H1 (cell line): Measurements from ENCODE around the gene CUEDC2. TPM values are rescaled to one million over a fixed set of nuclear protein-coding genes. Genes with fewer than 3 reads are reported as not detected.

Experiments used
- CTCF ChIA-PET: fragments of 300-600 bp; sonication (Branson Sonifier 250); formaldehyde crosslinking; loops from one replicate; lab custom pipeline; 2021; ENCODE audit not compliant: partially characterized antibody; lab: Charles Lee
- POLR2A ChIA-PET: fragments of 300-600 bp; sonication (Branson Sonifier 250); formaldehyde crosslinking; loops from one replicate; lab custom pipeline; 2021; ENCODE audit warnings: inconsistent platforms; ENCODE audit not compliant: partially characterized antibody; lab: Charles Lee
- DNase-seq, 2 experiments: peaks; one replicate each; pipeline versions ENCODE4 v3.0.0 to v3.0.0-alpha.2; 2010 to 2022; ENCODE audit warnings: low spot score in 2 of 2, low read depth in 1 of 2, mixed read lengths in 1 of 2
- FAIRE-seq: peaks from 2 replicates; lab custom pipeline; 2011; peaks lifted over from hg19 to GRCh38; lab: Jason Lieb, UNC
- H2AFZ ChIP-seq: 2 replicates; pipeline ENCODE4 v1.8.1; 2012; ENCODE audit warnings: low read length, inconsistent platforms
- H2AK5ac ChIP-seq: 2 replicates; pipeline ENCODE4 v1.6.1; 2013; ENCODE audit warnings: low read depth, low read length
- H2BK120ac ChIP-seq: replicated peaks from 2 replicates; pipeline ENCODE3; 2013; ENCODE audit warnings: low read depth, low read length, inconsistent platforms
- H2BK12ac ChIP-seq: 2 replicates; pipeline ENCODE4 v1.6.1; 2013; ENCODE audit warnings: low read depth, low read length
- H2BK15ac ChIP-seq: 2 replicates; pipeline ENCODE4 v1.6.1; 2013; ENCODE audit warnings: low read length
- H2BK20ac ChIP-seq: 2 replicates; pipeline ENCODE4 v1.6.1; 2013; ENCODE audit warnings: low read length
- H2BK5ac ChIP-seq: 2 replicates; pipeline ENCODE4 v1.6.1; 2013; ENCODE audit warnings: low read depth, low read length
- H3K14ac ChIP-seq: 2 replicates; pipeline ENCODE4 v1.6.1; 2013; ENCODE audit warnings: inconsistent platforms; ENCODE audit not compliant: insufficient read length
- H3K18ac ChIP-seq: 2 replicates; pipeline ENCODE4 v1.6.1; 2013; ENCODE audit warnings: low read length; ENCODE audit errors: extremely low read depth
- H3K23ac ChIP-seq: 2 replicates; pipeline ENCODE4 v1.6.1; 2013; ENCODE audit warnings: inconsistent platforms; ENCODE audit not compliant: insufficient read length
- H3K23me2 ChIP-seq: 2 replicates; pipeline ENCODE4 v1.6.1; 2013; ENCODE audit warnings: low read depth, low read length
- H3K27ac ChIP-seq: 2 replicates; pipeline ENCODE4 v1.6.1; 2011; ENCODE audit warnings: low read depth, low read length, inconsistent platforms
- H3K27me3 ChIP-seq, 4 experiments: replicated peaks in 1 of 4; 1 replicate in 1 of 4; 2 replicates in 3 of 4; pipeline versions ENCODE4 v1.6.1 to v1.8.1; 2011 to 2013; ENCODE audit warnings: low read length in 3 of 4, mild to moderate bottlenecking in 3 of 4, inconsistent platforms in 2 of 4, mixed read lengths in 2 of 4, moderate library complexity in 1 of 4; ENCODE audit not compliant: control insufficient read depth in 3 of 4, insufficient read depth in 3 of 4; ENCODE audit errors: extremely low read depth in 1 of 4
- H3K36me3 ChIP-seq, 4 experiments: 2 replicates each; pipeline versions ENCODE4 v1.6.1 to v1.8.1; 2011 to 2013; ENCODE audit warnings: mild to moderate bottlenecking in 4 of 4, low read length in 3 of 4, moderate library complexity in 2 of 4, control low read depth in 1 of 4, inconsistent platforms in 1 of 4; ENCODE audit not compliant: insufficient read depth in 4 of 4, control insufficient read depth in 2 of 4
- H3K4ac ChIP-seq: replicated peaks from 2 replicates; pipeline ENCODE3; 2013; ENCODE audit warnings: low read length, low read depth, mixed read lengths, inconsistent platforms; ENCODE audit not compliant: insufficient read length
- H3K4me1 ChIP-seq, 4 experiments: replicated peaks in 1 of 4; 1 replicate in 1 of 4; 2 replicates in 3 of 4; pipeline versions ENCODE4 v1.6.1 to v1.8.1; 2011 to 2013; ENCODE audit warnings: low read length in 3 of 4, inconsistent platforms in 2 of 4, mixed read lengths in 1 of 4; ENCODE audit not compliant: insufficient read depth in 4 of 4, control insufficient read depth in 3 of 4
- H3K4me2 ChIP-seq, 2 experiments: 2 replicates each; pipeline versions ENCODE4 v1.6.1 to v1.8.1; 2011 to 2013; ENCODE audit warnings: low read depth in 2 of 2, low read length in 2 of 2, control low read depth in 1 of 2, inconsistent platforms in 1 of 2, mild to moderate bottlenecking in 1 of 2; ENCODE audit not compliant: insufficient read depth in 1 of 2
- H3K4me3 ChIP-seq, 4 experiments: fragments of 200-600, 300-600 bp in 1 of 4; sonication (generic), shearing (Covaris generic), sonication (Bioruptor Twin) in 1 of 4; 2 replicates each; pipeline versions ENCODE4 v1.5.1 to v1.8.1; 2011 to 2016; ENCODE audit warnings: low read length in 4 of 4, low read depth in 3 of 4, control low read depth in 2 of 4, inconsistent platforms in 2 of 4, mild to moderate bottlenecking in 2 of 4, mixed read lengths in 1 of 4, moderate library complexity in 1 of 4; ENCODE audit not compliant: insufficient read depth in 2 of 4; ENCODE audit errors: extremely low read depth in 1 of 4
- H3K56ac ChIP-seq: replicated peaks from 2 replicates; pipeline ENCODE3; 2013; ENCODE audit warnings: low read depth, mild to moderate bottlenecking, mixed read lengths, low read length, inconsistent platforms; ENCODE audit not compliant: insufficient read length
- H3K79me1 ChIP-seq: 2 replicates; pipeline ENCODE4 v1.6.1; 2013; ENCODE audit warnings: low read depth, low read length, control low read depth
- H3K79me2 ChIP-seq, 2 experiments: 2 replicates each; pipeline versions ENCODE4 v1.6.1 to v1.8.1; 2012 to 2013; ENCODE audit warnings: low read length in 2 of 2, mild to moderate bottlenecking in 2 of 2, inconsistent platforms in 1 of 2; ENCODE audit not compliant: insufficient read depth in 2 of 2, control insufficient read depth in 1 of 2
- H3K9ac ChIP-seq, 4 experiments: replicated peaks in 1 of 4; 1 replicate in 1 of 4; 2 replicates in 3 of 4; pipeline versions ENCODE4 v1.6.1 to v1.8.1; 2011 to 2013; ENCODE audit warnings: low read depth in 3 of 4, low read length in 3 of 4, control low read depth in 2 of 4, mild to moderate bottlenecking in 2 of 4, moderate library complexity in 2 of 4, inconsistent platforms in 1 of 4; ENCODE audit errors: extremely low read depth in 1 of 4
- H3K9me3 ChIP-seq, 2 experiments: 2 replicates each; pipeline versions ENCODE4 v1.6.1 to v1.8.1; 2012 to 2013; ENCODE audit warnings: mild to moderate bottlenecking in 2 of 2, moderate library complexity in 2 of 2, control low read depth in 1 of 2, inconsistent platforms in 1 of 2, low read depth in 1 of 2, low read length in 1 of 2, mixed read lengths in 1 of 2; ENCODE audit not compliant: insufficient read depth in 2 of 2
- H4K20me1 ChIP-seq, 2 experiments: replicated peaks in 1 of 2; 2 replicates each; pipeline versions ENCODE3 to v1.8.1; 2011 to 2013; ENCODE audit warnings: inconsistent platforms in 2 of 2, low read length in 2 of 2, mild to moderate bottlenecking in 1 of 2; ENCODE audit not compliant: insufficient read depth in 2 of 2, control insufficient read depth in 1 of 2
- H4K5ac ChIP-seq: 2 replicates; pipeline ENCODE4 v1.6.1; 2013; ENCODE audit warnings: low read length, low read depth, mixed read lengths, inconsistent platforms; ENCODE audit not compliant: insufficient read length
- H4K8ac ChIP-seq: 2 replicates; pipeline ENCODE4 v1.8.0; 2013; ENCODE audit warnings: mild to moderate bottlenecking, moderate library complexity, low read length, inconsistent platforms; ENCODE audit not compliant: insufficient read depth; ENCODE audit errors: extremely low read depth
- H4K91ac ChIP-seq: replicated peaks from 2 replicates; pipeline ENCODE3; 2013; ENCODE audit warnings: low read length, mixed read lengths, inconsistent platforms; ENCODE audit not compliant: insufficient read length
- BACH1 ChIP-seq: IDR thresholded peaks from 2 replicates; pipeline ENCODE4 v1.6.1; 2012; ENCODE audit warnings: low read length, improper control_type of control experiment
- CBX5 ChIP-seq: fragments of 300-800, 300-1000 bp; sonication (generic); IDR thresholded peaks from 2 replicates; pipeline ENCODE4 v1.7.1; 2016; ENCODE audit warnings: antibody characterized with exemption, low read length, low read depth
- E2F6 ChIP-seq: IDR thresholded peaks from 2 replicates; pipeline ENCODE4 v1.6.1; 2012; ENCODE audit warnings: inconsistent platforms
- EGR1 ChIP-seq: IDR thresholded peaks from 2 replicates; pipeline ENCODE4 v1.6.1; 2011; ENCODE audit warnings: low read depth, low read length, borderline replicate concordance
- JUND ChIP-seq: IDR thresholded peaks from 2 replicates; pipeline ENCODE4 v1.6.1; 2011; ENCODE audit warnings: mild to moderate bottlenecking, improper control_type of control experiment, low read length
- POLR2A ChIP-seq, 2 experiments: IDR thresholded peaks; 1 replicate in 1 of 2; 2 replicates in 1 of 2; pipeline ENCODE4 v1.6.1; 2011; ENCODE audit warnings: low read depth in 2 of 2, low read length in 2 of 2, mild to moderate bottlenecking in 2 of 2; ENCODE audit errors: control extremely low read depth in 1 of 2
- SAP30 ChIP-seq: fragments of 300-600 bp; sonication (generic); IDR thresholded peaks from 2 replicates; pipeline ENCODE4 v1.7.1; 2012; ENCODE audit warnings: low read length, moderate library complexity, mild to moderate bottlenecking, inconsistent platforms; ENCODE audit not compliant: insufficient read depth, insufficient replicate concordance
- SIX5 ChIP-seq: IDR thresholded peaks from 2 replicates; pipeline ENCODE4 v1.6.1; 2011; ENCODE audit warnings: mild to moderate bottlenecking, low read depth, low read length
- SP2 ChIP-seq: IDR thresholded peaks from 2 replicates; pipeline ENCODE4 v1.6.1; 2012; ENCODE audit warnings: mild to moderate bottlenecking, low read length, inconsistent platforms
- USF2 ChIP-seq: IDR thresholded peaks from 2 replicates; pipeline ENCODE4 v1.6.1; 2011; ENCODE audit warnings: low read length, improper control_type of control experiment
- YY1 ChIP-seq: IDR thresholded peaks from 2 replicates; pipeline ENCODE4 v1.6.1; 2011; ENCODE audit warnings: low read depth, mild to moderate bottlenecking, low read length
- WGBS, 2 experiments: shearing (Covaris generic) in 1 of 2; methylation state at CpG; one replicate each; pipeline versions ENCODE4 v1.1.6 to v1.1.7; 2013 to 2015; ENCODE audit warnings: low lambda C conversion rate in 2 of 2, mixed read lengths in 2 of 2, inconsistent platforms in 1 of 2, low coverage in 1 of 2, missing lambda C conversion rate in 1 of 2; ENCODE audit not compliant: insufficient replicate concordance in 2 of 2, insufficient coverage in 1 of 2, insufficient read length in 1 of 2; ENCODE audit errors: extremely low coverage in 1 of 2, missing lambda C conversion rate in 1 of 2; 5-methylcytosine and 5-hydroxymethylcytosine counted together
- polyA plus RNA-seq, 7 experiments: library from polyadenylated mRNA; depleted of rRNA in 3 of 7; stranded (reverse) in 5 of 7; unstranded in 2 of 7; fragments of >200 nt in 5 of 7; fragments of 200-250 nt in 2 of 7; gene quantifications; 1 replicate in 5 of 7; 2 replicates in 1 of 7; 4 replicates in 1 of 7; pipeline versions ENCODE4 v1.2.1 to v1.2.3, GENCODE V29; 2011 to 2013; ENCODE audit warnings: missing spikeins in 2 of 7, mixed read lengths in 2 of 7
- total RNA-seq: library from RNA; stranded (reverse); fragmentation: NEBNext Ultra II Directional; extraction: Animal tissue kit (Norgen Biotek cat#: 25700); gene quantifications from 2 replicates; pipeline ENCODE4 v1.2.1, GENCODE V29; 2021

The CUEDC2 gene
- total and polyA plus RNA-seq, 2 of the 8 experiments (the other 6 are each of a cell fraction or from before 2014, with no cell fraction given) = 41.7 to 55.2 TPM

- H4K20me1 ChIP-seq = peaks cover 0 to 3% of the 10 kb centered on the region in 2 experiments
- peak overlapping the region in 3 of 4 experiments; percentile 7 to 25 (median 8); a peak in 4 of 7 replicates for H3K9ac ChIP-seq
- peak overlapping the region; percentile 82; the same call in 1 of the 2 replicates for H2BK12ac ChIP-seq
- H2AFZ ChIP-seq = peak overlapping the region; percentile 47; the same call in 1 of the 2 replicates
- 16% methylated on average over 22 of the region's 48 CpGs; no CpG with 5 or more reads in 1 of the 2 experiments for WGBS, 2 experiments
- H3K14ac ChIP-seq = no peak overlapping the region
- no peak overlapping the region for H3K4ac ChIP-seq
- CTCF ChIA-PET = interaction anchor here (0.5 to 10.1 kb wide), 15 partner anchors 7 to 1348 kb away, joined by 3 to 205 read pairs (median 4); partner anchors contain the start of genes CUEDC2, NFKB2 and PSD
- H3K27ac ChIP-seq = no peak overlapping the region
- no peaks in the 10 kb centered on the region for H3K9me3 ChIP-seq
- H3K18ac ChIP-seq = peak overlapping the region; percentile 98
- no peak overlapping the region for H3K56ac ChIP-seq
- no peak for FAIRE-seq
- peak overlapping the region; percentile 70 to 88 for H3K4me2 ChIP-seq
- peak in 1 of 2 experiments; percentile 70 for DNase-seq
- peaks cover 9 to 31% (median 22%) of the 10 kb centered on the region in 4 experiments for H3K4me1 ChIP-seq
- peak overlapping the region; percentile 84 for H2BK15ac ChIP-seq
- peaks cover 17 to 52% (median 50%) of the 10 kb centered on the region in 4 experiments for H3K27me3 ChIP-seq
- no peaks in the 10 kb centered on the region for H3K79me1 ChIP-seq
- H2AK5ac ChIP-seq = no peak overlapping the region; the same call in 1 of the 2 replicates
- H3K4me3 ChIP-seq = peak overlapping the region; percentile 39 to 70 (median 52)
- H3K79me2 ChIP-seq = no peaks in the 10 kb centered on the region
- peak overlapping the region; percentile 31 for H4K91ac ChIP-seq
- peaks cover 26% of the 10 kb centered on the region for H3K23me2 ChIP-seq
- H4K8ac ChIP-seq = peak overlapping the region; percentile 95
- no peak overlapping the region for H2BK20ac ChIP-seq
- H4K5ac ChIP-seq = peak overlapping the region; percentile 24
- no peak overlapping the region for H3K23ac ChIP-seq
- H2BK5ac ChIP-seq = peak overlapping the region; percentile 60; the same call in 1 of the 2 replicates
- POLR2A ChIA-PET = interaction anchor here (0.9 to 4.9 kb wide), 12 partner anchors 8 to 177 kb away, joined by 3 to 51 read pairs (median 8); partner anchors contain the start of genes C10orf95, CUEDC2, FBXL15 and NFKB2
- H2BK120ac ChIP-seq = no peak overlapping the region
- no peaks in the 10 kb centered on the region for H3K36me3 ChIP-seq
- TF ChIP-seq JUND (no peak), USF2 (no peak), YY1 (peak; percentile 70; the same call in 1 of the 2 replicates), BACH1 (peak; percentile 42), E2F6 (no peak; the same call in 1 of the 2 replicates), EGR1 (no peak), POLR2A (IDR thresholded peaks at IDR 0.05; ENCODE audit: control extremely low read depth in 1 of 2, low read depth in 2 of 2, low read length in 2 of 2) (no peak), SAP30 (no peak), SP2 (no peak), SIX5 (no peak), CBX5 (no peak)
Observed at GRCh38 chr10:102410429-102411073, 21.8 kb downstream of the CUEDC2 start.
